GM18526 (cell line): Measurements from ENCODE around the gene IL36G.

Experiments
- POLR2A ChIP-seq: IDR thresholded peaks from 3 replicates; pipeline ENCODE4 v1.6.1; 2011; ENCODE audit not compliant: insufficient read length; ENCODE audit errors: extremely low read depth

IL36G gene

GRCh38 chr2:113000436-113000835, 22.6 kb downstream of the IL36G start:
- no peak for TF ChIP-seq POLR2A

GRCh38 chr2:113002677-113003076, 24.9 kb downstream of the IL36G start:
- TF ChIP-seq POLR2A, result no peak

DNA sequence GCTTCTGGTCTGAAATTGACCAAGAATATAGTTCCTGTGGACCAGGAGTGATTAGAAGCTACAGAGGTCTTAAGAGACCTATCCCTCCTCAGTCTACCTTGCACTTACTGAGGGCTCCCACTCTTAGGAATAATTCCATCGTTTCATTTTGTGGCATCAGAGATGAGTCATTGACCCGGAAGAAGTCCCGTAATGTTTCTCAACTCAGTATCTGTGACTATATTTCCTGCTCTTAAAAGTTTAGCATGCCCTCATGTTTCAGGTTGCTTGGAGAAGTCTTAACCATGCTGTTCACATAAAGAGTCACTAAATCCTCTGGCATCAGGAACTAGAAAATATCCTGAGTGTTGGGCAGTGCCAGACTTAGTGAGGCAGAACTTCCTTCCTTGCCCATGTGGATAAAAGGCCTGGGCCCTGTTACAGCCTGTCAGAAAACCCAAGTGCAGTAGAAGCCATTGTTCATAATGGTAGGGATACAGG, 27.3 kb downstream of the IL36G start, which contains the start of gene IL36A:
TSS of gene IL36A (plus strand) at position 430 of the 480 bp plus-strand sequence. CDS start 413 bp downstream, outside the sequence.
- TF ChIP-seq POLR2A, result no peak

DNA sequence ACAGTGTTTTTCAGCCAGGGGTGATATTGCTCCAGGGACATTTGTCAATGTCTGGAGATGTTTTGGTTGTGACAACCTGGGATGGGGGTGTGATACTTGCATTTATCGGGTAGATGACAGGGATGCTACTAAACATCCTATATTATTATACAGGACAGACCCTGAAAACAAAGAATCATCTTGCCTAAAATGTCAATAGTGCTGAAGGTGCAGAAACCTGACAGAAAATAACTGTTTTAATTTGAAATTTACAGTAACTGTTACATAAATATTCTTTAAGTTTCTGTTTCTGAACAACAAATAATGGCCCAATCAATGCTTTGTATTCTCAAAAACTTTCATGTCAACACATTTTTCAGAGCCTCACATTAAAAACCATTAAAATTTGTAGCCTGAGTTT, 29.4 kb downstream of the IL36G start:
- TF ChIP-seq POLR2A, result no peak

GRCh38 chr2:113009622-113010021, 31.8 kb downstream of the IL36G start:
- TF ChIP-seq POLR2A, result no peak

DNA sequence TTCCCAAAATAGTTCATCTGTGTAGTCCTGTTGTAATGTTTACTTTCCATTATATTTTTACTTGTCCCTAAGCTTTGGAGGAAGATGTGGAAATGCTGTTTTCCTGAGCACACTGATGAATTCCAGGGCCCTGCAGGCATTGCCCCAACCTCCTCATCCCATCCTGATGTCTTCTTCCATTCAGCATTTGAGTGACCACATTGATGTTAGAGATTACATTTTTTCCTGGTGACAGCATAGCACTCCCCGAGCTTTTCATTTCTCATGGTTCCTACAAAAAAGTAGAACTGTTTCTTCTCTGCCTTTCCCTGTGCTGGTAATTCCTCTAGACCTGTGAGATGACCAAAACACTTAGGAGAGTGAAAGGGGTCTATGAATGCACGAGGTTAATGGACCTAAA, 32.3 kb downstream of the IL36G start:
- TF ChIP-seq POLR2A, result no peak

DNA sequence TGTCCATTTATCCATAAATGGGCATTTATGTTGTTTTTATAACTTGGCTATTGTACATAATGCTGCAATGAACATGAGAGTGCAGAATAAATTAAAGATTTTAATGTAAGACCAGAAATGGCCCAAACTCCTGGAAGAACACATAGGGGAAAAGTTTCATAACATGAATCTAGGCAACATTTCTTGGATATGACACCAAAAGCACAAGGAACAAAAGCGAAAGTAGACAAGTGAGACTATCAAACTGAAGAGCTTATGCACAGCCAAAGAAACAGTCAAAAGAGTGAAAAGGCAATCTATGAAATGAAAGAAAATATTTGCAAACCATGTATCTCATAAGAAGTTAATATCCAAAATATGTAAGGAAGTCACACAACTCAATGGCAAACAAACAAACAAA, 33.3 kb downstream of the IL36G start:
- TF ChIP-seq POLR2A, result no peak

- TF ChIP-seq POLR2A, result no peak
Measured at GRCh38 chr2:113012436-113013335, 34.9 kb downstream of the IL36G start.

DNA sequence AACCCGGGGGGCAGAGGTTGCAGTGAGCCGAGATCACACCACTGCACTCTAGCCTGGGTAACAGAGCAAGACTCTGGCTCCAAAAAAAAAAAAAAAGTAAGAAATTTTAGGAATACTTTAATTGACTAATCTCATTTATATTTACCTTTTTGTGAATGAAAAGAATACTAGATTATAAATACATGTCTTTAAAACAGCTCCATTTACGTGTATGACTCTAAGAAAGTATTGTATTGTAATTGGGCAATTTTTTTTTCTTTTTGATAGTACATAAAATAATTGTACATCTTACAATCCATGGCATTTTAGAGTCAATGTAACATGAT, 35.5 kb downstream of the IL36G start:
- no peak for TF ChIP-seq POLR2A

DNA sequence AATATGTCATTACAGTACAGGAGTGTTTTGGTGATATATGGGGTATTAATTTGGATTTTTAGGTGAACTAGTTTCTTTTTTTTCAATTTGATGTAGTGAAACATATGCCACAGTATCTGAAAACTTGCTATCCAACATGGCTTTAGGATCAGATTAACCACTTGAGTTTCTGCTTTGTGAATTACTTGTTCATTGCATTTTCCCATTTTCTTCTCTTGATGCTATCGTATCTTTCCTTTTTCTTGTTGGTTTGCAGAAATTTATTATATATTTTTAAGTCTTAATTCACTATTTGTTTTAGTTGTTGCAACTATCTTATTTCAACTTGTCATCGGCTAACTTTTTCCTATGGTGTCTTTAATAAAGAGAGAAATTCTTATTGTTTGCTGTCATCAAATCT, 36.3 kb downstream of the IL36G start:
- TF ChIP-seq POLR2A, result no peak

- no peak for TF ChIP-seq POLR2A
Measured at GRCh38 chr2:113015042-113015441, 37.2 kb downstream of the IL36G start.

- no peak for TF ChIP-seq POLR2A
Measured at GRCh38 chr2:113015655-113016054, 37.8 kb downstream of the IL36G start.

DNA sequence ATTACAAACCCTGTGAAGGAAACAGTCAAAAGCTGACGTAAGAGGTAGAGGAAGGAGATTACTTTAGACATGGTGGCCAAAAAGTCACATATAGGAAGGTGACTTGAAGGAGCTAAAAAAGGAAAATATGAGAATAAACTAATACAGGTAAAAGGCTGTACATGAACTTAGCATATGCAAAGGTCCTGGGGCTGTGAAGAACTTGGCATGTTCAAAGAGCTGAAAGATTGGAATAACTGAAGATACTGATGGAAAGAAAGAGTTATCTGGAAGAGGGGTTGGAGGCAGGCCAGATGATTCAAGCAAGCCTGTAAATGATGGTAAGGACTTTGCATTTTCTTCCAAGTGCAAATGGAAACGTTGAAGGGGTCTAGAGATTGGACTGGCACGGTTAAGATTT, 40.7 kb downstream of the IL36G start:
- TF ChIP-seq POLR2A, result no peak

DNA sequence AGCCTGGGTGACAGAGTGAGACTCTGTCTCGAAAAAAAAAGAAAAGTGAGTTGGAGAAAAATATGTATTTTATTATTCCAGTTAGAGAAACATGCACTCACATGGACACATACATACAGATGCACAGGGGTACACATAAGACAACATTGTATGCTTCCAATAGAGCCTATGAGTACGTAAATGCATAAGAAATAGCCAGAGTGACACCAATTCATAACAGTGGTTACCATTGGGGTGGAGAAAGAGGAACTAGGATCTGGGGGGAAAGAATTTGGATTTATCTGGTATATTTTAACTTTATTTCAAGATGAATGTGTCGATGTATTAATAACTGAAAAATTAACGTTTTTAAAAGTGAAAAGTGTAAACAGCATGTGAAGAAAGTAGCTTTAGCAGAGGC, 43.5 kb downstream of the IL36G start:
- TF ChIP-seq POLR2A, result no peak

- no peak for TF ChIP-seq POLR2A
Measured at GRCh38 chr2:113024764-113025163, 47.0 kb downstream of the IL36G start.

GRCh38 chr2:113025737-113026136, 47.9 kb downstream of the IL36G start:
- TF ChIP-seq POLR2A, result no peak

DNA sequence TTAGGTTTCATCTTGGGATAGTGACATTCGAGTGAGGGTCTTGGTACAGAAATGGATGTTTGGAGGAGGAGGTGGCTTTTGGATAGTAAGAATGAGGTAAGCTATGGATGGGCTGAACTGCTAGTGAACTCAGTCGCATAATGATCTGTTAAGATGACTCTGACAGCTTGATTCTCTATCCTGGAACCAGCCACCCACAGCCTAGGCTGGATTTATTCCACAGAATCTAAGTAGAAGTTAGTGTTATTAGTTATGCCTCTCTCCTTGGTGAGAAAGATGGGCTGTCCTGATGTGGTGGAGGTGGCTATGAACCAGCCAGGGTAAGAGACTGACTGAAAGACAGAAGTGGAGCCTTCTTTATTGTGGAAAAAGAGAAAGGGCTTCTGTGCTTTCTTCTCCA, 49.9 kb downstream of the IL36G start:
- TF ChIP-seq POLR2A, result no peak
